NCI-H2107 treated with DMSO at 0.1 percent for 48 hours (cell line): ENCODE results near the gene HUS1.
"Not testable (repeated sequence)": the region's sequence is repeated elsewhere in the genome, so short reads cannot be mapped to it uniquely, and the experiment has no call there.

ENCODE experiments used
- DNase-seq: peaks from one replicate; lab custom pipeline; 2025; ENCODE audit not compliant: unreplicated experiment; lab: John Stamatoyannopoulos, UW

The HUS1 gene

DNA sequence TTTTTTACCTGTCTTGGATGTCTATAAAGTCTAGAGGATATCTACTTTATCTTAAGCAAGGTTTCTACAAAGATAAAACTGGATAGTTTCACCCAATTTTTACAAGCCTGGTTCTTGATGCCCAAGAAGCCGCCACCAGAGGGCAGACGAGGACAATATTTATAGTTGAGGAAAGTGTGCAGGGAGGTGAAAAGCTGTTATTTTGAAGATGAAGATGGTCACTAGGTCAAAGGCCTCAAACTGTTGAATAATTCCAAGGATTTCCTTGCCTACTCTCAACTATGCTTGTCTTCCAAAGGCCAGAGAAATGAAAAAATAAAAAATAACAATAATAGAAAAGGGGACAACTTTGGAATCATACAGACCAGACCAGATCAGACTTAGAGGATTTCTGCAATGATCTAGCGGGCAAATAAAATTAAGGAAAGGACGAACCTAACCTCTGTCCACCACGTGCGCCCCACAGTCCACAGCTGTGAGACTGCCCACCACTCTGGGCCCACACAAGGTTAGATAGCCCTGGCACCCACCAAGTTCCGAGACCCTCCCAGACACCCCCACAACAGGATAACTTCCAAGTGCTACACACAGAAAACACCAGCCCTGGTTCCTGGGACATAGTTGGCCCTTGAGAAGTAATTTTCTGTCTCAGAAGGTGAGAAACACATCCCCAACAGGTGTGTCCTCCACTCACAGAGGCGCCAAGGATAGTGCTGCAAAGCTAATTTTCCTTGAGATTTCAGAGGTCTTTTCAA is 34.0 kb downstream of the HUS1 start:
- DNase-seq: peak; percentile 37

DNA sequence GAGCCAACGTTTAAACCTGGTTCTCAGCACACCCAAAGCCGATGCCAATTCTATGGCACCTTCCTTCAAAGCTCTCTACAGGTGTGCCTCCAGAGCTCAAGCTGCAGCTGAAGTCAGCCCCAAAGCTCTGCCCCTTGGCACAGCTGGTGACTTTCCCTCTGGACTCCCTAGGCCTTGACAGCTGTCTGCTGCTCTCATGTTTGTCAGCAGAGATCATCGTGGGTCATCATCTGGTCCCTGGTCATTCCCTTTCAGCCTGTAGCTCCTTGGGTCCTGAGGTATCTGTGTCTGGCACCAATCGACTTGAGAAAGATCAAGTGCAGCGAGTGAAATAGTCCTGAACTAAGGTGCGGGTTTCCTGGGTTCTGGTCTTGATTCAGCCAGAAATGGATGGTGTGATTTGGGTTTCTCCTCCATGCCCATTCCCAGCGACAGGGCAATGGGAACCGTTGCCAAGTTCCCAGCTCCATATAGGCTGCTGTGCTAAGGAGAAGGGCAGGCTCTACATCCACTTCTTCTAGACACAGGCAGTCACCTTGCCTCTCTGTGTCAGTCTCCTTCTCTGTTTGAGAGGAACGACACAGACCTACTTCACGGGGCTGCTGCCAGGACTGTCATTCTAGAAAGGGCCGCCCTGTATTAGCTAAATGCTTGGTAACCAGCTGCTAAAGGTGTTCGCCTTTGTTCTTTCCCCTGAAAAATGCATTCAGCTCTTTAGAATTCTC is 34.7 kb downstream of the HUS1 start:
- DNase-seq: no peak

DNA sequence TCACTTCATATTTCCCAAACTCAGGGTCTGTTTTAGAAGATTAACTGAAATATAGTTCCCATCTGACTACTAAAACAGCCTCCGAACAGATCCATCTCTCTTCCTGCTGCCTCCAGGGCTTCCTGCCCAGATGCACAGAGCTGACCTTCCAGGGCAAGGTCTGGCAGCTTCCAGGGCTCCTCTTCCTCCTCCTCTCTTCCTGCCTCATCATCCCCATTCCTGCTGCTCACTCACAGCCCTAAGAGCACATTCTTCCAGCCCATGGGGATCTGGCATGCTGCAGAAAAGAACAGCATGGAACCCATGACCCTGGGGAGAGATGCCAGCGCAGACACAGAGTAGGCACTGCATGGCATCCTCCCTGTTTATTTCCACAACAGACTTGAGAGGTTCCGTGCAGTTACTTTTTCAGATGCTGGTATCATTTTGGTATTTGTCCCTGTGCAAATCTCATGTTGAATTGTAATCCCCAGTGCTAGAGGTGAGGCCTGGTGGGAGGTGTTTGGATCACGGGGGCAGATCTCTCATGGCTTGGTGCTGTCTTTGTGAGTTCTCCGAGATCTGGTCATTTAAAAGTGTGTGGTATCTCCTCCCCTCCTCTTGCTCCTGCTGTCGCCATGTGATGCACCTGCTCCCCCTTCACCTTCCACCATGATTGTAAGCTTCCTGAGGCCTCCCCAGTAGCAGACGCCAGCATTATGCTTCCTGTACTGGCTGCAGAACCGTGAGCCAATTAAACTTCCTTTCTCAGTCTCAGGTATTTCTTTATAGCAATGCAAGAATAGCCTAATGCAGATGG is 35.5 kb downstream of the HUS1 start:
- DNase-seq: no peak

DNA sequence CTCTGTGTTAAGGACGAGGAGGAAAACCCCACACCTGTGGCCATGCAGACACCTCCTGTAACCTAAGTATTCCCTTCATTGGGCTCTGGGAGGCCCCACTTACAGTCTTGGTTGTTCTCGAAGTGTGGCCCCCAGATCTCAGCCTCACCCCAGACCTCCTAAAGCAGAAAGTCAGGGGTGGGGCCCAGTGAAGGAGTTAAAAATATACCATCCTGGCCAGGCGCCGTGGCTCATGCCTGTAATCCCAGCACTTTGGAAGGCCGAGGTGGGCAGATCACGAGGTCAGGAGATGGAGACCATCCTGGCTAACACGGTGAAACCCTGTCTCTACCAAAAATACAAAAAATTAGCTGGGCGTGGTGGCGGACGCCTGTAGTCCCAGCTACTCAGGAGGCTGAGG is 36.8 kb downstream of the HUS1 start:
- DNase-seq: not testable (repeated sequence)

DNA sequence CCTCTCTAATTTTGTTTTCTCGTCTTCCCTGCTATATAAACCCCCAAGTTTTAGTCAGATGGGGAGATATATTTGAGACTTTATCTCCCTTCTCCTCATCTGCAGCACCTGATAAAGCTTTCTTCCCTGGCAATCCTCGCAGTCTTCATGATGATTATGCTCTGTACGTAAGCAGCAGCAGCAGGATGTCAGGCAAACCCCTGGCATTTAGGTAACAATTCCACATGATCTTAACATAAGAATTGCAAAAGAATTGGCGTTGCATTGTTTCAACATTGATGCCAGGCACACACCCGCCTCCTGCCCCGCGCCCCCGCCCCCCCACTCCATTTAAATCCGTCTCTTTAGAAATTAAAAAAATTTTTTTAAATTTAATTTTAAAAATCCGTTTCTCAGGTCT is 37.3 kb downstream of the HUS1 start:
- no peak for DNase-seq

DNA sequence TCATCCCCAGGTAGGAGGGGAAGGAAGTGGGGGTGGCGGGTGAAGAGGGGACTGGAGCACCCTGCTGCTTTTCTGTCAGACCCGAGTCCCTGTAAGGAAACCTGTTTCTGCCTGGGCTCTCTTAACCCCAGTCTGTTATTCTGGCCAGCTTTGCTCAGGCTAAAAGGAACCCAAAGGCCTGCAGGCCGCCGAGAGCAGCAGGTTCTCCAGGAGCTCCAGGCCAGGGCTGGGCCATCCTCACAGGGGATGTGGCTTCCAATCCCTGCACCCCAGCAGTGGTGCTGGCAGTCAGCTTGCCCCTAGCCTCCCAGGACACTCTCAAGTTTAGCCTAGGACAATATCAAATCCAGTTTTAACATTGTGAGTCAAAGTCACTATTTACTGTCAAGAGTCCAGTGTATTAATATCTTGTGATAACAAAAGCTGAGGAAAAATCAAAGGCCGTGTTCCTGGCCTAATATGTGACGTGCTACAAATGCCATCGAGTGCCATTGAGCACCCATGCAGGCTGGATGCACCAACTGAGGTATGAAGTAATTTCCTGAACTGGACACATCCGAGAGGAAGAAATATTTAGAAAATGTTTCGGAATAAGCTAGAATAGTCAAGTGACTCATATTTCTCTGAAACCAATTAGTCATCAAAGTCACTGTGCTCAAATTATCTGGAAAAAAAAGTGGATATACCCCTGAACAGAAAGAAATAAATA is 38.1 kb downstream of the HUS1 start:
- DNase-seq: no peak

DNA sequence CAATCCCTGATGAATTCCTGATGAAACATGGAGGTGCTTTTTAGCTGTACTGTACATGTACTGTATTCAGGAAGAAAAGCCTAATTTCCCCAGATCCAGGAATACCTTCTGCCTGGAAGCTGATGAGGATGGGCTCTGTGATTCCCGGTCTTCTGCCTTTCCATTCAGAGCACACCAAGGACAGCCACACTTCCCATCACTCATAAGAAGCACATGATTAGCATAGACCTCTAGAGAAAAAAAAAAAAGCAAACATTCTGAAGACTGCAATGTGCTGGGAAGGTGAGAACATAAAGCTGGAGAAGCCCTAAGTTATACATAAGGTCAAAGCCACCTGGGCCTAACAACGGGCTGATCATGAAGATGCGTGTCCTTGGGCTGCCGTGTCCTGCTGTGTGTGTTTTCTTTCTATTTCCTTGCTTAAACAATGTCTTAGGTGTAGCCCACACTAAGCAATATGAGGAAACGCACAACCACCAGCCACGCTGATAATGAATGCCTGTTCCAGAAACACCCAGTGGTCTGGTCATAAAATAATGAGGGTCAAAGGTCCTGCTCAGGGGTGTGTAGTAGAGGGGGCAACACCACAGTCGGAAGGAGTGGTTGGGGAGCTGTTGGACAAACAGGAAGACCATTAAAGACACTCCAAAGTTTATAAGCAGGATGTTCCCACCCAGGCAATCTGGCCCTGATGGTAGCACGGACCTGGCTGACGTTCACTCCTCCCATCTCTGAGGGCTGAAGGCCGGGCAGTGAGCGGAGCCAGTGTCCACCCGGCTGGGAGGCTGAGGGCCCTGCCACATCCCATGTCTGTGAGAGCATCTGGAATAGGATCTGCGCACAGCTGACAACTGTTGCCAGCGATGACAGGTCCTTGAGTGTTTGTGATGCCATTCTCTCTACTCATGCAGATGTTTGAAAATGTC is 39.1 kb downstream of the HUS1 start:
- no peak for DNase-seq

DNA sequence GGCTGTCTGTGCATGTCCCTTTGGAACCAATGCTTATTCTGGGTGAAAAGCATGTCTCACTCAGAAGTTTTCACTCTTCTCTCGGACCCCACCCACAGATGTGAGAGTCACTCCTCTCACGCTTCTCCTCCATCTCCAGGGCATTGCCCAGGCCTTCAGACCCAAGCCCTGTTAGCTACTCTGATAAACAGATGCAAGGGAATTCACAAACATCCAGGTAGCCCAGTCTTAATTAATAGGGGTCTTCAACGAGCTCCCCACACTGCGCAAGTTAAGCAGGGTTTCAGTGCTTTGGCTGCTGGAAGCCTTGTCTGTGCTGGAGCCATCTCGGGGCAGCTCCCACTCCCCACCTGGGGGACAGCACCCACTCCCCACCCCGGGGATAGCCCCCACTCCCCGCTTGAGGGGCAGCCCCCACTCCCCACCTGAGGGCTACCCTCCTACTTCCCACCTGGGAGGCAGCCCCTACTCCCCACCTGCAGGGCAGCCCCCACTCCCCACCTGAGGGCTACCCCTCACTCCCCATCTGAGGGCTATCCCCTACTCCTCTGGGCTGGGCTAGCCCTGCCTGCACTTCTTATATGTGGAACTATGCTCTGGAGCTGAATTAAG is 39.9 kb downstream of the HUS1 start:
- no peak for DNase-seq

DNA sequence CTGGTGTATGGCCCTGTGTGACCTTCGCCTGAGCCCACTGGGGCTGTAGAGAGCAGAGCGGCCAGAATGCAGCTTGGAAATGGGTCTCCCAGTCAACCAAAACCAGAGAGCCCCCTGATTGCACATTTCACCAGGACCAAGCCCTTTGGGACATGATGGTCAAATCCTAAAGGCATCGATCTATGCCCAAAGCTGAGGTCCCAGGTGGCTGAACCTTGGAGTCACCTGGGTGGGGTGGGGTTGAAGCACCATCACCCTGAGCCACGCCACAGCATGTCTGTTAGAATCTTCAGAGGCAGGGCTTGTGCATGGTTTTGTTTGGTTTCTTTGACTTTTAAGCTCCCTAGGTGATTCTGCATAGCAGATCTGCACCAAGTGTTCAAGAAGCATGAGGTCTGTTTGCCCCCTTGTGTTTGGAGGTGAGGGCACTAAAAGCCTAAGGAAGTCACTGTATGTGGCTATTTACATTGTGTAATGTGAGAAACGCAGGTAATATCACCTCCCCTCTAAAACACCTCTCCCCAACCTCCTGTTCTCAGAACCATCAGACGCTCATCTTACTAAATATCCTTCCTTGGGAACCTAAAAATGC is 40.7 kb downstream of the HUS1 start:
- no peak for DNase-seq

DNA sequence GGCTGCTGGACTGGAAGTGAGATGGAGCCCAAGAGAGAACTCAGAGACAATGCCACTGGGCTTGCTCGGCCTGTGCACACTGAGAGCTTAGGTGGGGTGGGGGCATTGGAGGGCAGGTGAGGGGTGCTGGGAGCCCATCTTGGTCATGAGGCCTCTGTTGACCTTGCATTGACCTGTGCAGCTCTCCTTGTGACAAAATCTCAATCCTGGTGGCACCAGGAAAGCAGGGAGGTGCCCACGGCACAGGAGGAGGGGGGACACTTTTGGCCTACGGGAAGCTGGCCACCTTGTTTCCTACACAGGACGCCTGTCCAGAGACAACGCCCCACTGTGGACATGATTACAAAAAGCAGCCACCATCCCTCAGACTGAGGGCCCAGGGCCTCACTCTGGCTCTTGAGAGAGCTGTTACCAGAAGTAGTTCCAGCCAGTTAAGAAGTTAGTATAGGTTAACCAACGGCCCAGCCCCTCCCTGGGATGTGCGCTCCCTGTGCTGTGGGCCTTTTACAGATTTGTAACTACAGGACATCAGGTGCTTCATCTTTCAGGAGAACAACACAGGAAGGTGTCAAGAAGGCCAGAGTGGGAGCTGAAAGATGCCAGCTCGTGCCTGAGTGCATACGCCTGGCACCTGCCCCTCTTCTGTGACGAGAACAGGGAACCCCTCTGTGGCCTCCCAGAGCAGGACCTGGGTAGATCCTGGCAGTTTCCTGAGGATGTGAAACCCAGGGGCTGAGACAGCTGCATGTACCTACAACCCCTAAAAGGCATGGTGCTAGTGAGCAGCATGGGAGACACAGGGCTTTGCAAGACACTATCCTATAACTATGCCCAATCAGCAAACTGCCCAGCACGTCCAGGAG is 41.5 kb downstream of the HUS1 start:
- DNase-seq: no peak

DNA sequence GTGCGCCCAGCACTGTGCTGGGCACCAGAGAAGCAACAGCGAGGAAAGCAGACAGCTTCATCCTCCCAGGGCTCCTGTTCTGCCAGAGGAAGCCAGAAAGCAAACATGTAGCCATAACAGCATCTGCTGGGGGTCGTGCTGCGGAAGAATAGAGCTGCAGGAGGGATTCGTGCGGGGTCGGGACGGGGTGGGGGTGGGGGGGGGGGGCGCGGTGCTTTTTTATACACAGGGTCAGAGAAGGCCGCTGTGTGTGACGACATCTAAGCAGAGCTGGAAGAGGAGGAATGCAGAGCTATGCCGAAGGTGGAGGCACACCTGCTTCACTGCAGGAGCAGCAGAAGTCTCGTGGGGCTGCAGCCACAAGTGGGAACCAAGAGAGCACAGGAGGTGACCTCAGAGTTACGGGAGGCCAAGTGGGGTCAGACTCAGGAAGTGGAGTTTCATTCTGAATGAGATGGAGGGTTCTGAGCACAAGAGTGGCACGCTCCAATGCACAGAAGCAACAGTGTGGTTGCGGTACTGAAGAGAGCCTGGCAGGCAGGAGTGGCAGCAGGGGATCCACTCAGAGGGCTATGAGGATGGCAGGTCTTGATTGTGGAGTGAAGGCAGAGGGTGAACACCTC is 42.2 kb downstream of the HUS1 start:
- DNase-seq: peak; percentile 30

DNA sequence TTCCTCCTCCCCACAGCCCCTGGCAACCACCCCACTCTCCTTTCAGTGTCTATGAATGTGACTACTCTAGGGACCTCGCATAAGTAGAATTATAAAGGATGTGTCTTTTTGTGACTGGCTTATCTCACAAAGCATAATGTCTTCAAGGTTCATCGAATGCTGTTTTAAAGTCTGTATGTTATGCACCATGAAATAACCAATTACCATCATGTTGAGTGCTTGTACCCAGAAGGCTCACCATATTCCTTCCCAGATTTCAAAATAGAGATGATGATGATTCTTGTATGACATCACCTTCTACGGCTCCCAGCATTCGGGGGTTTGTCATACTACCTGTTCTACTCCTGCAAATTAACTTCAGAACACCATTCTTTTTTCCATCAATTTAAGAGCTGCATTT is 43.1 kb downstream of the HUS1 start:
- no peak for DNase-seq

DNA sequence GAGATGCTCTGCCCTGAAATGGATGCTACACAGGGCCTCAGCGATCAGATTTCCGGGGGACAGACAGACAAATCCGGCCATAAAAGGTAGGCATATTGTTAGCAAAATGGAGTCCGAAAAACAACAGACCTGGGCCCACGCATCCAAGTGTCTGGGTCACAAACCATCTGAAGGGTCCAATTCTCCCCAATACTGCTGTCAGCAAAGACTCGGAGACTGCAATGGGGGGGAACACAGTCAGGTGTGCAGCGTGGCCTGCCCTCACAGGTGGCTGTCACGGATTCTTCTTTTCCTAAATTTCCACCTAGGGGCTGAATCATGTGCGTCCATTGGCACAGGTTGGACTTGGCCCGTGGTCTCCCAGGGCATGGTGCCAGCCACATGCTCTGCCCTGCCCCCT is 44.1 kb downstream of the HUS1 start:
- DNase-seq: no peak

DNA sequence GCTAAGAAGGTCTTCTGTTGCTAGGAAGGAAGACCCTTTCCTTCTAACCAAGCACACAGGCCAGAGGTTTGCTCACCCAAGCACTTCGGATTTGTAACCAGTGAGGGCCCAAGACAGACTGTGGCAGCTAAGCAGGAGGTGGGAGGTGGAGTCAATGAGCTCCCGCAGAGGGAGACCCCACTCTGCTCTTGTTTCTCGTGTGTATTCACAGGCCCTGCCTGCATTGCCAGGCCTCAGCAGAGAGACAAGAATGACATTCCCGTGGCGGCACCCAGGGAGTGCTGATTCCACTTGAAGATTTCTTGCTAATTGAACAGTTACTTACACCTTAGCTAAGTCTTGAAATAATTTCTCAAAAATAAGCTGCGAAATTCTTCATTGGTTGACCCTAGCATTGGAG is 44.6 kb downstream of the HUS1 start:
- DNase-seq: no peak

DNA sequence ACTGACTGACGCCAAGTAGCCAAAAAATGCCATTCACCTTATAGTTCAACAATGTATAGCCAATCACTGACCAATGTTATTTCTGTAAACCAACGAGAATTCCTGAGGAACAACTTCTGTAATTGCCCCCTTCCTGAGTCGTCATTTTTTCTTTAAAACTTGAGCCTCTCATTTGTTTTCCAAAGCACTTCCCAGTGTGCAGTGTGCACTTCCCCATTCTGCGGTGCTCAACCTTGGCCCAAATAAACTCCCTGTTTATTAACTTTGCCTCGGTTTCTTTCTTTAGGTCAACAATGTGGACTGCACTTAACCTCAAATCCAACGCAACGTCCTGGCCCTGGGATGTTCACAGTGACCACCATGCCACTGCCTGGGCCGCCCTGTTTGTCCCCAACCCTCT is 46.2 kb downstream of the HUS1 start:
- no peak for DNase-seq

DNA sequence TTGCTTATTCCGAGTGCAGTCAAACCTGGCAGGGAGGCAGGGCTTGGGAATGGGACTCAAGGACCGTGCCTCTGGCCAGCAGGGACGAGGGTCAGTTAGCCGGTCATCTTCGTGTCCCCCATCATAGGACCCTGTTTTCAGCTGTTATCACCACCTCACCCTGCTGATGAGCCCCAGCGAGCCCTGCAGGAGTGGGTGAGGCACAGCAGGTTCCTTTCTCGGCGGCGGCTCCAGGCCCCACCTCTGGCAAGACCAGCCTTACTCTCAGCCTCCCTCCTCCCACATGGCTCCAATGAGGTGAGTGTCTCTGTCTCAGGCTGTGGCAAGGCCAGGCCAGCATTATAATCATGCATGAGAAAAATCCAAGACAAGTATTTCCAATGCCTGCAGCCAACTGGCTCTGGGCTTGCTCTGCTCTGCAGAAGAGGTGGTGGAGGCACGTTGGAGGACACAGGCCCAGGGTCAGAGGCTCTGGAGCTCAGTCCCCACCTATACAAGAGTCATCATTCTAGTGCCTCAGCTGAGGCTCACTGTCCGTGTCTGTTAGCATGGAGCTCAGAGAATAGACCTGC is 46.9 kb downstream of the HUS1 start:
- DNase-seq: no peak

DNA sequence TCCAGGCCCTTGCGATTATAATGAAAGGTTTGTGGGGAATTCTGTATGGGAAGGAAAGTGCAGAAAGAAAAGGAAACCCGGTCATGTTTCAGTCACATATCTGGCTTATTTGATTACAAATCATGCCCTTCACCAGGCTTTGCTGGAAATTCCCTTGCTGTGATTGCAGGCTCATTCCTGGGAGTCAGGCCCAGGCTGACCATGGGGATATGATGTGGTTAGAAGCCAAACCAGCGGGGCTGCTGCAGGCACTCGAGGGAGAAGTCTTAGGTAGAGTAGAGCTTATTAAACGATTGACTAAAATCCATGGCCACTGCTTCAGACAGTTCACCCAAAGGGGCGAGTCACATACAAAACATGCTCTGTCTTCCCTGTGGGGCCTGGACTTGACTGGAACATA is 47.4 kb downstream of the HUS1 start:
- DNase-seq: no peak
